ENCODE results near the gene EFL1.

DNA sequence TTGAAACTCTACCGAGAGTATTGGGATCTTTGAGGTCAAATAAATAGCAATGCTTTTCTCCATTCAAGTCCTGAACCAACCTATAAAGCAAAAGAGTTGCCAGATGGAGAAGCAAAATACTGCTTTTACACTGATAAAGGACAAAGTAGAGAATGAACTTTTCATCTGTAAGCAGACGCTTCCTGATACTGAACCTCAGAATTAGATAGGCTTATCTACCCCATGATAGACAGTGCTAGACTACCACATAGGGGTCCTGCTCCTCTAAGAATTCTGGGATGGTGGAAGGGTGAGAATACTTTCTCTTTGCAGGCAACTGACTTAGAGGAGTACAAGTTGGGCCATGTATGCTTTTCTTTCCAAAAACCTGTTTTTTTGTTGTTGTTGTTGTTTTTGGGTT is 9.6 kb upstream of the EFL1 start:
- TF ChIP-seq GATA2 (IDR thresholded peaks at IDR 0.05; ENCODE audit: low read depth, low read length) (no peak), GATA3 (IDR thresholded peaks at IDR 0.05; ENCODE audit: low read depth, low read length) (no peak)
